GM21381 (cell line): ENCODE data around the gene AP1M1.

ENCODE experiments used
- ATAC-seq: cut with Tn5 transposase; IDR thresholded peaks from one replicate; pipeline ENCODE4 v1.9.1; 2021; ENCODE audit warnings: mild to moderate bottlenecking, moderate library complexity; ENCODE audit not compliant: unreplicated experiment

Gene AP1M1

DNA sequence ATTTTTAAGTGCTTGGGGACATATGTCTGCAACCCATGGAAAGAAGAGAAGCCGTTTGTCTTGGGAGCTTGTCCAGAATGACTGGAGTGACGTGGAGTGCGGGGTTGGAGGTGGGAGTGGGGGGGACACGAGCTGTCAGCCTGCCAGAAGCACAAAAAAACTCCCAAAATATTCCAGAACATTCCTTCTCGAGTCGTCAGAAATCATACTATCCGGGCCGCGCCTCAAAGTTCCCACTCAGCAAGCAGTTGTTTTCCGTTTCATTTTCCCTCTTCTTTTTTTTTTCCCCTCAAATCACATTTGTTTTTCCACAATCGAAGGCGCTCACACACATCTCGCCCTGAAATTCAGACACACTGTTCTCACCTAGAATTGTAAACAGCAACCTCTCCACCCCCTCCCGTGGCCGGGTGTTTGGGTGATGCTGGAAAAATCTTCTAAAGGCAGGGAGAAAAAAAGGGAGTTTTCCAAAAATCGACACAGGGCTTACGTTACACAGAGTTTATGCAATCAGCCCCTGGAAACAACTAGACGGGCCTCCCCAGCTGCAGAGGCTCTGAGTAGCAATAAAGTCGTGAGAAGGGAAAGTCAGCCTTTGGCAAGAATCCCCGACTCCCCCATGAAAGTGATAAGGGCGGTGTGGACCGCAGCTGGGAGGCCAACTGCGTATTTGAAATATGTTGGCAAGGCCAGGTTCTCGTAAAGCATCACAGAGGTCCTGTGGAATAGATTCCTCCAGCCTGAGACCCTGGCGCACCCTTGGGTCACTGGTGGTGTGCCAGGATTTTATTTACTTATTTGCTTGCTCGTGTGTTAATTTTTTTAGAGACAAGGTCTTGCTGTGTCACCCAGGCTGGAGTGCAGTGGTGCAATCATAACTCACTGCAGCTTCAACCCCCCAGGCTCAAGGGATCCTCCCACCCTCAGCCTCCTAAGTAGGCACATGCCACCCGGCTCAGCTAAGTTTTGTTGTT is 95.7 kb downstream of the AP1M1 start:
- no peak for ATAC-seq

DNA sequence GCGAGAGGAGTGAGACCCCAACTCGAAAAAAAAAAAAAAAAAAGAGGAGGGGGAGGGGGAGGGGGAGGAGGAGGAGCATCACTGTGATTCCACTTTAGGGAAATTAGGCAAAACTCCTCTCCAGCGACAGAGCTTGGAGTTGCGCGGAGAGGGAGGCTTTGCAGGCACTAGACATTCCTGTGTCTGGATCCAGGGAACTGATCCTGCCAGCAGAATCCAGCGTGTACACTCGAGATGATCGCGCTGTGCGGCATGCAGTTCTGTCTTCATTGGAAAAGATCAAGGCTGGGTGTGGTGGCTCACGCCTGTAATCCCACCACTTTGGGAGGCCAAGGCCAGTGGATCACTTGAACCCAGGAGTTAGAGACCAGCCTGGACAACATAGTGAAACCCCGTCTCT is 97.3 kb downstream of the AP1M1 start:
- no peak for ATAC-seq
